ENCODE data around the gene L3MBTL3. TPM values are rescaled to one million over a fixed set of nuclear protein-coding genes. Genes with fewer than 3 reads are reported as not detected.

L3MBTL3 gene
- total RNA-seq, 1 experiment from 2014 or later: 14.3 TPM

GRCh38 chr6:130127195-130127594, 108.8 kb downstream of the L3MBTL3 start:
- Histone ChIP-seq H3K4me3 (ENCODE audit: low read depth, low read length) (no peak overlapping the region), H3K36me3 (ENCODE audit: control insufficient read depth, insufficient read depth, low read length) (no peaks in the 10 kb centered on the region), H3K4me1 (no peaks in the 10 kb centered on the region), H3K9me3 (no peaks in the 10 kb centered on the region), H3K27me3 (replicated peaks; ENCODE audit: control insufficient read depth, insufficient read depth, low read length) (no peaks in the 10 kb centered on the region)
- DNase-seq: no peak
- Mint-ChIP-seq H3K9me3 (ENCODE audit: unreplicated experiment) (no peaks in the 10 kb centered on the region), H3K27me3 (ENCODE audit: insufficient read depth, unreplicated experiment) (no peaks in the 10 kb centered on the region), H3K36me3 (ENCODE audit: insufficient read depth, unreplicated experiment) (peaks cover 6% of the 10 kb centered on the region), H3K4me3 (ENCODE audit: unreplicated experiment) (no peak overlapping the region), H3K27ac (ENCODE audit: unreplicated experiment) (no peak overlapping the region), H3K4me1 (ENCODE audit: low read depth, unreplicated experiment) (no peaks in the 10 kb centered on the region)
- intact Hi-C loops (cut with micrococcal nuclease; ENCODE audit: unreplicated experiment): no loop called here
- no peak for TF ChIP-seq CTCF (IDR thresholded peaks at IDR 0.05; ENCODE audit: insufficient read depth in 1 of 2, low read depth in 1 of 2, low read length in 1 of 2, severe bottlenecking in 1 of 2, unreplicated experiment in 1 of 2)
- CTCF ChIA-PET: no interaction called here
- no TSS peak for BruUV-seq (replicated peaks)
- POLR2A ChIA-PET: no interaction called here

- intact Hi-C loops (cut with micrococcal nuclease; ENCODE audit: unreplicated experiment): no loop called here
- no peak for TF ChIP-seq CTCF (IDR thresholded peaks at IDR 0.05; ENCODE audit: insufficient read depth in 1 of 2, low read depth in 1 of 2, low read length in 1 of 2, severe bottlenecking in 1 of 2, unreplicated experiment in 1 of 2)
- no peak overlapping the region for H3K4me3 ChIP-seq (ENCODE audit: low read depth, low read length)
- Mint-ChIP-seq H3K9me3 (ENCODE audit: unreplicated experiment) (no peaks in the 10 kb centered on the region), H3K36me3 (ENCODE audit: insufficient read depth, unreplicated experiment) (peaks cover 6% of the 10 kb centered on the region), H3K27me3 (ENCODE audit: insufficient read depth, unreplicated experiment) (no peaks in the 10 kb centered on the region), H3K27ac (ENCODE audit: unreplicated experiment) (no peak overlapping the region), H3K4me3 (ENCODE audit: unreplicated experiment) (no peak overlapping the region), H3K4me1 (ENCODE audit: low read depth, unreplicated experiment) (no peaks in the 10 kb centered on the region)
- no peaks in the 10 kb centered on the region for H3K36me3 ChIP-seq (ENCODE audit: control insufficient read depth, insufficient read depth, low read length)
- H3K4me1 ChIP-seq: no peaks in the 10 kb centered on the region
- no peaks in the 10 kb centered on the region for H3K9me3 ChIP-seq
- ChIA-PET POLR2A (no interaction called here), CTCF (no interaction called here)
- DNase-seq: no peak
- no TSS peak for BruUV-seq (replicated peaks)
- H3K27me3 ChIP-seq (replicated peaks; ENCODE audit: control insufficient read depth, insufficient read depth, low read length): no peaks in the 10 kb centered on the region
Observed at GRCh38 chr6:130128326-130128725, 109.9 kb downstream of the L3MBTL3 start.

- Mint-ChIP-seq H3K27me3 (ENCODE audit: insufficient read depth, unreplicated experiment) (no peaks in the 10 kb centered on the region), H3K36me3 (ENCODE audit: insufficient read depth, unreplicated experiment) (no peaks in the 10 kb centered on the region), H3K9me3 (ENCODE audit: unreplicated experiment) (no peaks in the 10 kb centered on the region), H3K27ac (ENCODE audit: unreplicated experiment) (no peak overlapping the region), H3K4me3 (ENCODE audit: unreplicated experiment) (no peak overlapping the region), H3K4me1 (ENCODE audit: low read depth, unreplicated experiment) (no peaks in the 10 kb centered on the region)
- ChIA-PET CTCF (no interaction called here), POLR2A (no interaction called here)
- TF ChIP-seq CTCF (IDR thresholded peaks at IDR 0.05; ENCODE audit: insufficient read depth in 1 of 2, low read depth in 1 of 2, low read length in 1 of 2, severe bottlenecking in 1 of 2, unreplicated experiment in 1 of 2): no peak
- BruUV-seq (replicated peaks): no TSS peak
- intact Hi-C loops (cut with micrococcal nuclease; ENCODE audit: unreplicated experiment): no loop called here
- DNase-seq: no peak
- no peaks in the 10 kb centered on the region for H3K4me1 ChIP-seq
- no peaks in the 10 kb centered on the region for H3K27me3 ChIP-seq (replicated peaks; ENCODE audit: control insufficient read depth, insufficient read depth, low read length)
- no peaks in the 10 kb centered on the region for H3K9me3 ChIP-seq
- H3K4me3 ChIP-seq (ENCODE audit: low read depth, low read length): no peak overlapping the region
- H3K36me3 ChIP-seq (ENCODE audit: control insufficient read depth, insufficient read depth, low read length): no peaks in the 10 kb centered on the region
Observed at GRCh38 chr6:130129762-130130246, 111.4 kb downstream of the L3MBTL3 start.

Data from Caco-2 (cell line).